WTC11 (cell line): Measurements from ENCODE around the gene FGFR4. TPM values are rescaled to one million over a fixed set of nuclear protein-coding genes. Genes with fewer than 3 reads are reported as not detected.

ENCODE experiments used
- ATAC-seq: fragments of 200-7000 bp; cut with Tn5 transposase; 2 replicates; pipeline ENCODE4 v1.10.0; 2021; ENCODE audit warnings: mild to moderate bottlenecking, moderate library complexity
- CTCF ChIA-PET: fragments of 300-600 bp; sonication (Branson Sonifier 250); formaldehyde crosslinking; loops from one replicate; lab custom pipeline; 2021; ENCODE audit warnings: antibody characterized with exemption; lab: Charles Lee
- POLR2A ChIA-PET: fragments of 350-600 bp; sonication (Branson Sonifier 250); formaldehyde crosslinking; loops from one replicate; lab custom pipeline; 2021; ENCODE audit warnings: antibody characterized with exemption; lab: Charles Lee
- DNase-seq: peaks from one replicate; pipeline ENCODE4 v3.0.0; 2021; ENCODE audit warnings: low spot score
- H3K27ac Mint-ChIP-seq: 2 replicates; pipeline ENCODE4 v1.8.0; 2021; ENCODE audit warnings: mixed read lengths
- H3K27me3 Mint-ChIP-seq: 2 replicates; pipeline ENCODE4 v1.8.0; 2021; ENCODE audit warnings: low read depth, mild to moderate bottlenecking, moderate library complexity, mixed read lengths
- H3K36me3 Mint-ChIP-seq: 2 replicates; pipeline ENCODE4 v1.8.0; 2021; ENCODE audit warnings: mixed read lengths
- H3K4me1 Mint-ChIP-seq: 2 replicates; pipeline ENCODE4 v1.8.0; 2022; ENCODE audit warnings: mixed read lengths
- H3K4me3 Mint-ChIP-seq: 2 replicates; pipeline ENCODE4 v1.8.0; 2021; ENCODE audit warnings: mild to moderate bottlenecking, moderate library complexity, mixed read lengths
- H3K9me3 Mint-ChIP-seq: 2 replicates; pipeline ENCODE4 v1.8.0; 2021; ENCODE audit warnings: mixed read lengths
- CREM ChIP-seq: sonication (generic); formaldehyde crosslinking; IDR thresholded peaks from 2 replicates; pipeline ENCODE4 v1.8.1; 2022; ENCODE audit warnings: mild to moderate bottlenecking, missing genetic modification reagents, moderate library complexity
- EMX1 ChIP-seq: fragments of 250-450 bp; sonication (Bioruptor Pico); IDR thresholded peaks from 2 replicates; pipeline ENCODE4 v1.8.0; 2021; ENCODE audit warnings: mild to moderate bottlenecking
- ETV6 ChIP-seq: sonication (generic); formaldehyde crosslinking; IDR thresholded peaks from 2 replicates; pipeline ENCODE4 v1.8.1; 2022; ENCODE audit warnings: mild to moderate bottlenecking, missing genetic modification reagents
- HMGA2 ChIP-seq: fragments of 250-450 bp; sonication (Bioruptor Pico); IDR thresholded peaks from 2 replicates; pipeline ENCODE4 v1.4.0; 2021; ENCODE audit warnings: mild to moderate bottlenecking, moderate library complexity
- JAZF1 ChIP-seq: fragments of 250-450 bp; sonication (Bioruptor Pico); IDR thresholded peaks from 2 replicates; pipeline ENCODE4 v1.9.0; 2021; ENCODE audit warnings: moderate library complexity, mild to moderate bottlenecking, inconsistent platforms
- NR1H2 ChIP-seq: sonication (generic); formaldehyde crosslinking; IDR thresholded peaks from 2 replicates; pipeline ENCODE4 v1.9.0; 2021; ENCODE audit warnings: mild to moderate bottlenecking, moderate library complexity, missing genetic modification reagents
- NR2C2 ChIP-seq: sonication (generic); formaldehyde crosslinking; IDR thresholded peaks from 2 replicates; pipeline ENCODE4 v1.8.0; 2022; ENCODE audit warnings: mild to moderate bottlenecking, missing genetic modification reagents
- OVOL2 ChIP-seq: fragments of 250-450 bp; sonication (Bioruptor Pico); IDR thresholded peaks from 2 replicates; pipeline ENCODE4 v1.9.0; 2021; ENCODE audit warnings: mild to moderate bottlenecking, borderline replicate concordance
- ZNF232 ChIP-seq: sonication (generic); formaldehyde crosslinking; IDR thresholded peaks from 2 replicates; pipeline ENCODE4 v1.8.0; 2022; ENCODE audit warnings: mild to moderate bottlenecking, missing genetic modification reagents
- ZNF416 ChIP-seq: fragments of 250-450 bp; sonication (Bioruptor Pico); IDR thresholded peaks from 2 replicates; pipeline ENCODE4 v1.9.0; 2021; ENCODE audit warnings: mild to moderate bottlenecking, inconsistent platforms
- total RNA-seq: library from RNA; stranded (reverse); gene quantifications from 3 replicates; pipeline ENCODE4 v1.2.3, GENCODE V29; 2021
- TF ChIP-seq, protein P1 (sequence below): sonication (generic); formaldehyde crosslinking; IDR thresholded peaks from 2 replicates; pipeline ENCODE4 v1.8.0; 2023; ENCODE audit warnings: missing genetic modification reagents, mild to moderate bottlenecking, borderline replicate concordance
- TF ChIP-seq, protein P2 (sequence below): sonication (generic); formaldehyde crosslinking; IDR thresholded peaks from 2 replicates; pipeline ENCODE4 v1.8.1; 2023; ENCODE audit warnings: mild to moderate bottlenecking, missing genetic modification reagents, moderate library complexity
- TF ChIP-seq, protein P3 (sequence below): fragments of 250-450 bp; sonication (Bioruptor Pico); conservative IDR thresholded peaks from 2 replicates; pipeline ENCODE4 v1.9.0; 2021; ENCODE audit warnings: mild to moderate bottlenecking
- TF ChIP-seq, protein P4 (sequence below): fragments of 200-600 bp; IDR thresholded peaks from 2 replicates; pipeline ENCODE4 v1.8.0; 2022; ENCODE audit warnings: antibody characterized with exemption
- TF ChIP-seq, protein P5 (sequence below): sonication (generic); formaldehyde crosslinking; IDR thresholded peaks from 2 replicates; pipeline ENCODE4 v1.8.1; 2022; ENCODE audit warnings: missing genetic modification reagents, borderline replicate concordance

FGFR4 gene
- total RNA-seq, 1 experiment from 2014 or later, result 108 TPM

DNA sequence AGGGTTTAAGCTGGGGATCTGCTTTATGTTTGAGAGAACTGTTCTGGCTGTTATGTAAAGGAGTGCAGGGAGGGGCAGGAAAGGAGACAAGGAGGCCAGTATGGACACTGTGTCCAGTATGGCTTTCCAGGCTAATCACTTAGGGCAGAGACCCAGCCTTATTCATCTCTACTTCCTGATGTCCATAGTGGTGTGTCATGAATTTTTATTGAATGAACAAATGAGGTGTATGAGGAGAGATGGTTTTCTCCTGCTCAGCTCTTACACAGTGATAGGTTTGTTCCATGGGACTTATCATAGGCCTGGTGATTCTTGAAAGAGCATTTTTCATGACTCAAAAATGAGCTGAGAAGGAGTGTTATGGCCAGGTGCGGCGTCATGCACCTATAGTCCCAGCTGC, 20.5 kb upstream of the FGFR4 start:
- no peak for ATAC-seq
- H3K4me1 Mint-ChIP-seq, result no peaks in the 10 kb centered on the region
- DNase-seq, result no peak
- CTCF ChIA-PET, result interaction anchor here (8.9 kb wide), 1 partner anchor 46 kb away, joined by 156 read pairs; no protein-coding TSS in a partner anchor
- TF ChIP-seq OVOL2 (no peak), CREM (no peak), NR2C2 (CRISPR knock-in tag) (no peak), ZNF416 (CRISPR knock-in tag) (no peak), HMGA2 (CRISPR knock-in tag) (no peak), NR1H2 (CRISPR knock-in tag) (no peak), EMX1 (CRISPR knock-in tag) (no peak), JAZF1 (CRISPR knock-in tag) (no peak)
- TF ChIP-seq, protein P1, sequence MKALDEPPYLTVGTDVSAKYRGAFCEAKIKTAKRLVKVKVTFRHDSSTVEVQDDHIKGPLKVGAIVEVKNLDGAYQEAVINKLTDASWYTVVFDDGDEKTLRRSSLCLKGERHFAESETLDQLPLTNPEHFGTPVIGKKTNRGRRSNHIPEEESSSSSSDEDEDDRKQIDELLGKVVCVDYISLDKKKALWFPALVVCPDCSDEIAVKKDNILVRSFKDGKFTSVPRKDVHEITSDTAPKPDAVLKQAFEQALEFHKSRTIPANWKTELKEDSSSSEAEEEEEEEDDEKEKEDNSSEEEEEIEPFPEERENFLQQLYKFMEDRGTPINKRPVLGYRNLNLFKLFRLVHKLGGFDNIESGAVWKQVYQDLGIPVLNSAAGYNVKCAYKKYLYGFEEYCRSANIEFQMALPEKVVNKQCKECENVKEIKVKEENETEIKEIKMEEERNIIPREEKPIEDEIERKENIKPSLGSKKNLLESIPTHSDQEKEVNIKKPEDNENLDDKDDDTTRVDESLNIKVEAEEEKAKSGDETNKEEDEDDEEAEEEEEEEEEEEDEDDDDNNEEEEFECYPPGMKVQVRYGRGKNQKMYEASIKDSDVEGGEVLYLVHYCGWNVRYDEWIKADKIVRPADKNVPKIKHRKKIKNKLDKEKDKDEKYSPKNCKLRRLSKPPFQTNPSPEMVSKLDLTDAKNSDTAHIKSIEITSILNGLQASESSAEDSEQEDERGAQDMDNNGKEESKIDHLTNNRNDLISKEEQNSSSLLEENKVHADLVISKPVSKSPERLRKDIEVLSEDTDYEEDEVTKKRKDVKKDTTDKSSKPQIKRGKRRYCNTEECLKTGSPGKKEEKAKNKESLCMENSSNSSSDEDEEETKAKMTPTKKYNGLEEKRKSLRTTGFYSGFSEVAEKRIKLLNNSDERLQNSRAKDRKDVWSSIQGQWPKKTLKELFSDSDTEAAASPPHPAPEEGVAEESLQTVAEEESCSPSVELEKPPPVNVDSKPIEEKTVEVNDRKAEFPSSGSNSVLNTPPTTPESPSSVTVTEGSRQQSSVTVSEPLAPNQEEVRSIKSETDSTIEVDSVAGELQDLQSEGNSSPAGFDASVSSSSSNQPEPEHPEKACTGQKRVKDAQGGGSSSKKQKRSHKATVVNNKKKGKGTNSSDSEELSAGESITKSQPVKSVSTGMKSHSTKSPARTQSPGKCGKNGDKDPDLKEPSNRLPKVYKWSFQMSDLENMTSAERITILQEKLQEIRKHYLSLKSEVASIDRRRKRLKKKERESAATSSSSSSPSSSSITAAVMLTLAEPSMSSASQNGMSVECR (CRISPR knock-in tag), result no peak
- TF ChIP-seq, protein P2, sequence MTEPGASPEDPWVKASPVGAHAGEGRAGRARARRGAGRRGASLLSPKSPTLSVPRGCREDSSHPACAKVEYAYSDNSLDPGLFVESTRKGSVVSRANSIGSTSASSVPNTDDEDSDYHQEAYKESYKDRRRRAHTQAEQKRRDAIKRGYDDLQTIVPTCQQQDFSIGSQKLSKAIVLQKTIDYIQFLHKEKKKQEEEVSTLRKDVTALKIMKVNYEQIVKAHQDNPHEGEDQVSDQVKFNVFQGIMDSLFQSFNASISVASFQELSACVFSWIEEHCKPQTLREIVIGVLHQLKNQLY, result no peak
- TF ChIP-seq, protein P3, sequence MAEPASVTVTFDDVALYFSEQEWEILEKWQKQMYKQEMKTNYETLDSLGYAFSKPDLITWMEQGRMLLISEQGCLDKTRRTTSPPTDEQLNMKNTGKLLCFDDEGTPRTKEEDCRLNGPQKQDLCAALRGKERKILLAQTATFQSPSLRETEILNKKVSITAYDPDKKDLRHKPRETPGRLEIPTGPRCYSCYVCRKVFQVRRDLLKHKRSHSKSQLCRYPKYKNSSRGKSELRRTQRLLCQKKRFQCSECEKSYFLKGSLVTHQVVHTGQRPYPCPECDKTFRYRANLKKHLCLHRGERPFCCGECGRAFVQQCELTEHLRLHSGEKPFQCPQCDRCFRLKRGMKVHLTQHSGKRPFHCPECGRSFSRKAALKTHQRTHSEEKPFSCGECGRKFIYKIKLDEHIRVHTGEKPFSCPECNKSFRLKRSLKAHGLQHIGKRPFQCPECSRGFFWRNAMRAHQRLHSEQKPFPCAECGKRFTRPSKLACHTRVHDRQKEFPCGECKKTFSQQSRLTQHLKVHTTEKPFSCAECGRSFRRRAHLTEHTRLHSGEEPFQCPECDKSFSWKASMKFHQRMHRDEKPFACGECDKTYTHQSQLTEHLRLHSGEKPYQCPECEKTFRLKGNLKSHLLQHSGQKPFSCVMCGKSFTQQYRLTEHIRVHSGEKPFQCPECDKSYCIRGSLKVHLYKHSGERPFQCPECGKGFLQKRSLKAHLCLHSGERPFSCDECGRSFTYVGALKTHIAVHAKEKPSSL (CRISPR knock-in tag), result no peak
- peaks cover 4% of the 10 kb centered on the region; the same call in 1 of the 2 replicates for H3K36me3 Mint-ChIP-seq
- H3K27me3 Mint-ChIP-seq, result no peaks in the 10 kb centered on the region; the same call in 1 of the 2 replicates
- no peaks in the 10 kb centered on the region for H3K9me3 Mint-ChIP-seq
- no peak overlapping the region for H3K4me3 Mint-ChIP-seq
- POLR2A ChIA-PET, result no interaction called here
- no peak overlapping the region for H3K27ac Mint-ChIP-seq

DNA sequence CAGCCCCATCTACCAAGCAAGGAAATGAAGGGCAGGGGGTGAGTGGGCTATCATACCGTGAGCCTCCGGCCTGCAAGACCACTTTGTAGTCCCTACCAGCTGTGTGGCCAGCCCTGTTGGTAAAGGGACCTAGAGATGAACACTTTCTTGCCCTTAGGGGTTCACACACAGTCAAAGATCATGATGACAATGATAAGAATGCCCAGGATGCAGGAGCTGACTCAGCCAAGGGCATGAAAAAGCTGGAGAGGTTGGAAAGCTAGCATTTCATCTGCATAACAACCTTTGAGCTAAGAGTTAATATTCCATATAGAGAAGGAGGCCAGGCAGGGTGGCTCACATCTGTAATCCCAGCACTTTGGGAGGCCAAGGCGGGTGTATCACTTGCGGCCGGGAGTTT, 19.2 kb upstream of the FGFR4 start:
- TF ChIP-seq JAZF1 (CRISPR knock-in tag) (no peak), ZNF232 (no peak), ETV6 (CRISPR knock-in tag) (no peak)
- TF ChIP-seq, protein P4, sequence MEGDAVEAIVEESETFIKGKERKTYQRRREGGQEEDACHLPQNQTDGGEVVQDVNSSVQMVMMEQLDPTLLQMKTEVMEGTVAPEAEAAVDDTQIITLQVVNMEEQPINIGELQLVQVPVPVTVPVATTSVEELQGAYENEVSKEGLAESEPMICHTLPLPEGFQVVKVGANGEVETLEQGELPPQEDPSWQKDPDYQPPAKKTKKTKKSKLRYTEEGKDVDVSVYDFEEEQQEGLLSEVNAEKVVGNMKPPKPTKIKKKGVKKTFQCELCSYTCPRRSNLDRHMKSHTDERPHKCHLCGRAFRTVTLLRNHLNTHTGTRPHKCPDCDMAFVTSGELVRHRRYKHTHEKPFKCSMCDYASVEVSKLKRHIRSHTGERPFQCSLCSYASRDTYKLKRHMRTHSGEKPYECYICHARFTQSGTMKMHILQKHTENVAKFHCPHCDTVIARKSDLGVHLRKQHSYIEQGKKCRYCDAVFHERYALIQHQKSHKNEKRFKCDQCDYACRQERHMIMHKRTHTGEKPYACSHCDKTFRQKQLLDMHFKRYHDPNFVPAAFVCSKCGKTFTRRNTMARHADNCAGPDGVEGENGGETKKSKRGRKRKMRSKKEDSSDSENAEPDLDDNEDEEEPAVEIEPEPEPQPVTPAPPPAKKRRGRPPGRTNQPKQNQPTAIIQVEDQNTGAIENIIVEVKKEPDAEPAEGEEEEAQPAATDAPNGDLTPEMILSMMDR, result no peak
- TF ChIP-seq, protein P5, sequence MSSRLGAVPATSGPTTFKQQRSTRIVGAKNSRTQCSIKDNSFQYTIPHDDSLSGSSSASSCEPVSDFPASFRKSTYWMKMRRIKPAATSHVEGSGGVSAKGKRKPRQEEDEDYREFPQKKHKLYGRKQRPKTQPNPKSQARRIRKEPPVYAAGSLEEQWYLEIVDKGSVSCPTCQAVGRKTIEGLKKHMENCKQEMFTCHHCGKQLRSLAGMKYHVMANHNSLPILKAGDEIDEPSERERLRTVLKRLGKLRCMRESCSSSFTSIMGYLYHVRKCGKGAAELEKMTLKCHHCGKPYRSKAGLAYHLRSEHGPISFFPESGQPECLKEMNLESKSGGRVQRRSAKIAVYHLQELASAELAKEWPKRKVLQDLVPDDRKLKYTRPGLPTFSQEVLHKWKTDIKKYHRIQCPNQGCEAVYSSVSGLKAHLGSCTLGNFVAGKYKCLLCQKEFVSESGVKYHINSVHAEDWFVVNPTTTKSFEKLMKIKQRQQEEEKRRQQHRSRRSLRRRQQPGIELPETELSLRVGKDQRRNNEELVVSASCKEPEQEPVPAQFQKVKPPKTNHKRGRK (CRISPR knock-in tag), result no peak
- POLR2A ChIA-PET, result no interaction called here
- Mint-ChIP-seq H3K9me3 (no peaks in the 10 kb centered on the region), H3K4me3 (no peak overlapping the region), H3K27me3 (no peaks in the 10 kb centered on the region; the same call in 1 of the 2 replicates), H3K36me3 (peaks cover 4% of the 10 kb centered on the region; the same call in 1 of the 2 replicates), H3K27ac (no peak overlapping the region; the same call in 1 of the 2 replicates), H3K4me1 (peaks cover 3% of the 10 kb centered on the region)
- no peak for DNase-seq
- CTCF ChIA-PET, result interaction anchor here (8.9 kb wide), 1 partner anchor 45 kb away, joined by 156 read pairs; no protein-coding TSS in a partner anchor
- ATAC-seq, result no peak
